ENCODE data around the gene C6orf62. TPM values are rescaled to one million over a fixed set of nuclear protein-coding genes. Genes with fewer than 3 reads are reported as not detected.
"Not testable (repeated sequence)": the region's sequence is repeated elsewhere in the genome, so short reads cannot be mapped to it uniquely, and the experiment has no call there.

C6orf62 gene
- total and polyA plus RNA-seq, 12 donors = 35.3 to 68.3 (median 41.5) TPM

DNA sequence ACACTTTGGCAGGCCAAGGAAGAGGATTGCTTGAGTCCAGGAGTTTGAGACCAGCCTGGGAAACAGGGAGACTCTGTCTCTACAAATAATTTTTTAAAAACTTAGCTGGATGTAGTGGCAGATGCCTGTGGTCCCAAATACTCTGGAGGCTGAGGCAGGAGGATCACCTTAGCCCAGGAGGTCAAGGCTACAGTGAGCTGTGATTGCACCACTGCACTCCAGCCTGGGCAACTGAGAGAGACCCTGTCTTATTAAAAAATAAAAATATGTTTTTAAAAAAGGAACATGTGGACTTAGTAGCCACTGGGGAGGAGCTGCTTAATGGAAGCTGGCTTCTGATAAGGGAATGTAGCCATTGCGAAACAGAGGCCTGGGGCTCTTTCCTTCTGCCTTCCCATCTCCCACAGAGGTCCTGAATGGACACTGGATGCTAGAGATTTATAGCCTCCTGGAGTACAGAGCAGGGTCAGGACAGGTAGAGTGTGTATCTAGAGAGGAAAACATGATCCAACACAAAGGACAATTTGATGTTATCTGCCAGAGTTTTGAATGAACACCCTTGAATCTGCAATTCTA, 34.1 kb upstream of the C6orf62 start:
- Histone ChIP-seq H3K27ac (no peak overlapping the region), H3K9me3 (peaks cover 0 to 9% (median 0%) of the 10 kb centered on the region in 11 donors), H3K27me3 (no peaks in the 10 kb centered on the region), H3K36me3 (no peaks in the 10 kb centered on the region), H3K4me3 (no peak overlapping the region), H3K4me1 (peaks cover 0 to 30% (median 0%) of the 10 kb centered on the region in 9 donors)
- WGBS, 2 donors = 85 to 88% methylated on average over 1 of the region's 1 CpG
- DNase-seq = no peak
- TF ChIP-seq CTCF (IDR thresholded peaks at IDR 0.05) = no peak
- intact Hi-C loops (cut with DNase I) = no loop called here
- no peak for ATAC-seq

- ATAC-seq (no peak), DNase-seq (no peak)
- TF ChIP-seq CTCF (IDR thresholded peaks at IDR 0.05) = no peak
- Histone ChIP-seq H3K4me1 (peaks cover 0 to 27% (median 0%) of the 10 kb centered on the region in 9 donors), H3K4me3 (no peak overlapping the region), H3K36me3 (no peaks in the 10 kb centered on the region), H3K9me3 (peaks cover 0 to 9% (median 0%) of the 10 kb centered on the region in 11 donors), H3K27me3 (no peaks in the 10 kb centered on the region), H3K27ac (no peak overlapping the region)
- WGBS, 2 donors = 64 to 71% methylated on average over 2 of the region's 2 CpGs
- intact Hi-C loops (cut with DNase I) = no loop called here
Observed at GRCh38 chr6:24752503-24752902, 33.5 kb upstream of the C6orf62 start.

- ATAC-seq; H3K27me3 ChIP-seq; H3K9me3 ChIP-seq; DNase-seq; intact Hi-C loops (cut with DNase I); H3K36me3 ChIP-seq; H3K27ac ChIP-seq; H3K4me3 ChIP-seq: not testable (repeated sequence)
- H3K4me1 ChIP-seq = peaks cover 0 to 20% (median 0%) of the 10 kb centered on the region in 9 donors
- 71 to 89% methylated on average over 3 of the region's 3 CpGs for WGBS, 2 donors
Observed at GRCh38 chr6:24750878-24751277, 31.9 kb upstream of the C6orf62 start.

- no peak for DNase-seq
- ATAC-seq = peak in 1 of 8 donors; percentile 19
- peak overlapping the region in 2 of 10 donors; percentile 21 to 86 for H3K27ac ChIP-seq
- H3K27me3 ChIP-seq = no peaks in the 10 kb centered on the region
- peaks cover 0 to 25% (median 0%) of the 10 kb centered on the region in 9 donors for H3K4me1 ChIP-seq
- no peak for TF ChIP-seq CTCF (IDR thresholded peaks at IDR 0.05)
- intact Hi-C loops (cut with DNase I) = no loop called here
- peaks cover 0 to 9% (median 0%) of the 10 kb centered on the region in 11 donors for H3K9me3 ChIP-seq
- H3K4me3 ChIP-seq = no peak overlapping the region
- 84 to 85% methylated on average over 3 of the region's 3 CpGs for WGBS, 2 donors
- no peaks in the 10 kb centered on the region for H3K36me3 ChIP-seq
Observed at GRCh38 chr6:24749297-24749696, 30.3 kb upstream of the C6orf62 start.

- WGBS, 2 donors = 77 to 80% methylated on average over 5 of the region's 5 CpGs
- H3K27ac ChIP-seq = peak overlapping the region in 2 of 10 donors; percentile 39 to 91
- H3K9me3 ChIP-seq = no peaks in the 10 kb centered on the region
- intact Hi-C loops (cut with DNase I) = no loop called here
- no peak overlapping the region for H3K4me3 ChIP-seq
- H3K4me1 ChIP-seq = peaks cover 0 to 51% (median 0%) of the 10 kb centered on the region in 9 donors
- no peak for DNase-seq
- ATAC-seq = peak in 7 of 8 donors; percentile 49 to 78 (median 63)
- no peaks in the 10 kb centered on the region for H3K36me3 ChIP-seq
- no peak for TF ChIP-seq CTCF (IDR thresholded peaks at IDR 0.05)
- no peaks in the 10 kb centered on the region for H3K27me3 ChIP-seq
Observed at GRCh38 chr6:24744911-24745310, 26.0 kb upstream of the C6orf62 start.

Data from heart right ventricle (tissue), 16 donors.